ENCODE measurements around the gene ZNF263. TPM values are rescaled to one million over a fixed set of nuclear protein-coding genes. Genes with fewer than 3 reads are reported as not detected.

Gene ZNF263
- total and polyA plus RNA-seq, 2 of the 13 experiments (the other 11 are each of a cell fraction or from before 2014, with no cell fraction given) = 10.2 to 41.2 TPM

DNA sequence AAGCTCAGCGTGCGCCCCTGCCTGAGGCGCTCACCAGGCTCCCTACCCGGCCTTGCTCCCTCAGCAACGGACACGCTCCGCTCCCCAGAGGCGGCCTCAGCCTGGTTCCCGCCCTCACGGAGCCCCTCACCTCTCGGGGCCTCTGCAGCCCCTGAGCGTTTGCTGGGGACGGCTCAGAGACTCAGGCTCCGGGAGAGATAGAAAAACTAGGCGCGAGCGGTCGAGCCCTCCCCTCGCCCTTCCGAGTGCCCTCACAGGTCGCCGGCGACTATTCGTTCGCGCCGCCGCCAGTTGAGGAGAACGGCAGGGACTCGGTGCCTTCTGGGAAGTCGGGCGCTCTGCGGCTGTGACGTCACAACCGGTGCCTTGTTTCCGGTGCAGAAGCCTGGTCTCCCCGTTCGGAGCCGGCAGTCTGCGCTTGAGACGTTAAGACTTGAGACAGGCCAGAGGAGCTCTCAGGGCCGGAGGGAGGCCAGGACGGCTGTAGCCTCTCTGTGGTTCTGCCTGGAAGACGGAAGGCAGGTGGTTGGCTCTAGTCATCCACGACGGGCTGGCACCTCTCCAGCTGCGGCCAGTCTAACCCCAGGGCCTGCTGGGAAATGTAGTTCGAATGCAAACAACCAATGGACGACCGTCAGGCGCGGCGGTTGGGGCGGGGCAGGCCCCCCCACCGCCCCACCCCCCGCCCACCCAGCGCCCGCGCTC, 48.3 kb upstream of the ZNF263 start, which contains the start of gene ZNF200 (continued):
- TF ChIP-seq ZNF142 (CRISPR knock-in tag; IDR thresholded peaks at IDR 0.05) = peak; percentile 71; the same call in 1 of the 2 replicates
- peak; percentile 50 for TF ChIP-seq XRCC5 (optimal IDR thresholded peaks at IDR 0.05; ENCODE audit: low read length)
- no peak for TF ChIP-seq MTA3 (CRISPR knock-in tag; IDR thresholded peaks at IDR 0.05)
- TF ChIP-seq ZSCAN21 (CRISPR knock-in tag; IDR thresholded peaks at IDR 0.05; ENCODE audit: borderline replicate concordance) = no peak
- TF ChIP-seq ZBTB40 (IDR thresholded peaks at IDR 0.05) = peak; percentile 48
- peak; percentile 41 for TF ChIP-seq ZBTB40 (CRISPR knock-in tag; IDR thresholded peaks at IDR 0.05)
- TF ChIP-seq ELK4 (CRISPR knock-in tag; IDR thresholded peaks at IDR 0.05; ENCODE audit: borderline replicate concordance) = no peak
- peak; percentile 36; the same call in 1 of the 2 replicates for TF ChIP-seq ZNF281 (CRISPR knock-in tag; IDR thresholded peaks at IDR 0.05; ENCODE audit: borderline replicate concordance)

All from HepG2 (cell line).